Measurements from ENCODE around the gene KIF14. TPM values are rescaled to one million over a fixed set of nuclear protein-coding genes. Genes with fewer than 3 reads are reported as not detected.

Gene KIF14
- total and polyA plus RNA-seq, 2 of the 8 experiments (the other 6 are each of a cell fraction or from before 2014, with no cell fraction given), result 2.6 to 23.3 TPM

DNA sequence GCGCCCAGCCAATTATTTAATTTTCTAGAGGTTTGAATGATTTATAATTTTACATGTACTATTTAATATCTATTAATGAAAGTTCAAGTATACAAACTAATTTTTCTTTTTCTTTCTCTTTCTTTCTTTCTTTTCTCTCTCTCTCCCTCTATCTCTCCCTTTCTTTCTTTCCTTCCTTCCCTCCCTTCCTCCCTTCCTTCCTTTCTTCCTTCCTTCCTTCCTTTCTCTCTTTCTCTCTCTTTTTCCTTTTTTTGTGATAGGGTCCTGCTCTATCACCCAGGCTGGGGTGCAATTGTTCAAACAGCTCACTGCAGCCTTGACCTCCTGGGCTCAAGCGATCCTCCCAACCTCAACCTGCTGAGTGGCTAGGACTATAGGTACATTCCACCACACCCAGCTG is 16.1 kb upstream of the KIF14 start:
- CTCF ChIA-PET (ENCODE audit: partially characterized antibody), result interaction anchor here (1.0 to 4.5 kb wide), 2 partner anchors 14 to 65 kb away, joined by 3 to 28 read pairs; no protein-coding TSS in a partner anchor
- H3K36me3 ChIP-seq (ENCODE audit: control insufficient read depth in 2 of 4, insufficient read depth in 4 of 4, low read length in 3 of 4), result no peaks in the 10 kb centered on the region
- H3K4me3 ChIP-seq (ENCODE audit: extremely low read depth in 1 of 4, insufficient read depth in 2 of 4, low read depth in 3 of 4, low read length in 4 of 4), result no peak overlapping the region
- no peak overlapping the region for H4K91ac ChIP-seq (replicated peaks; ENCODE audit: insufficient read length, low read length)
- H4K5ac ChIP-seq (ENCODE audit: insufficient read length, low read depth, low read length), result no peak overlapping the region
- H2BK5ac ChIP-seq (ENCODE audit: low read depth, low read length), result no peak overlapping the region
- H4K20me1 ChIP-seq (replicated peaks in 1 of 2; ENCODE audit: control insufficient read depth in 1 of 2, insufficient read depth in 2 of 2, low read length in 2 of 2), result no peaks in the 10 kb centered on the region
- no peak overlapping the region for H3K4me2 ChIP-seq (ENCODE audit: insufficient read depth in 1 of 2, low read depth in 2 of 2, low read length in 2 of 2)
- H2BK120ac ChIP-seq (replicated peaks; ENCODE audit: low read depth, low read length), result no peak overlapping the region
- no peak overlapping the region for H3K18ac ChIP-seq (ENCODE audit: extremely low read depth, low read length)
- H2BK20ac ChIP-seq (ENCODE audit: low read length), result no peak overlapping the region
- H3K79me1 ChIP-seq (ENCODE audit: low read depth, low read length), result no peaks in the 10 kb centered on the region
- no peaks in the 10 kb centered on the region; a peak in 1 of 4 replicates for H3K79me2 ChIP-seq (ENCODE audit: control insufficient read depth in 1 of 2, insufficient read depth in 2 of 2, low read length in 2 of 2)
- DNase-seq (ENCODE audit: low read depth in 1 of 2, low spot score in 2 of 2) (no peak), FAIRE-seq (no peak)
- no peak overlapping the region for H3K23ac ChIP-seq (ENCODE audit: insufficient read length)
- no peak overlapping the region for H3K27ac ChIP-seq (ENCODE audit: low read depth, low read length)
- no peak overlapping the region for H2AFZ ChIP-seq (ENCODE audit: low read length)
- no peak overlapping the region for H2AK5ac ChIP-seq (ENCODE audit: low read depth, low read length)
- H3K27me3 ChIP-seq (replicated peaks in 1 of 4; ENCODE audit: control insufficient read depth in 3 of 4, extremely low read depth in 1 of 4, insufficient read depth in 3 of 4, low read length in 3 of 4), result no peaks in the 10 kb centered on the region
- POLR2A ChIA-PET (ENCODE audit: partially characterized antibody), result no interaction called here
- H3K9me3 ChIP-seq (ENCODE audit: insufficient read depth in 2 of 2, low read depth in 1 of 2, low read length in 1 of 2), result no peaks in the 10 kb centered on the region
- no peak overlapping the region for H4K8ac ChIP-seq (ENCODE audit: extremely low read depth, insufficient read depth, low read length)
- H3K14ac ChIP-seq (ENCODE audit: insufficient read length), result no peak overlapping the region
- H3K9ac ChIP-seq (replicated peaks in 1 of 4; ENCODE audit: extremely low read depth in 1 of 4, low read depth in 3 of 4, low read length in 3 of 4), result no peak overlapping the region
- no peaks in the 10 kb centered on the region for H3K23me2 ChIP-seq (ENCODE audit: low read depth, low read length)
- no peak overlapping the region for H3K56ac ChIP-seq (replicated peaks; ENCODE audit: insufficient read length, low read depth, low read length)
- H2BK15ac ChIP-seq (ENCODE audit: low read length), result no peak overlapping the region
- H3K4ac ChIP-seq (replicated peaks; ENCODE audit: insufficient read length, low read depth, low read length), result no peak overlapping the region
- no peak overlapping the region for H2BK12ac ChIP-seq (ENCODE audit: low read depth, low read length)
- 88% methylated on average over 2 of the region's 2 CpGs; no CpG with 5 or more reads in 1 of the 2 experiments for WGBS, 2 experiments (ENCODE audit: extremely low coverage in 1 of 2, insufficient coverage in 1 of 2, insufficient read length in 1 of 2, insufficient replicate concordance in 2 of 2, low coverage in 1 of 2, low lambda C conversion rate in 2 of 2, missing lambda C conversion rate in 1 of 2)
- no peaks in the 10 kb centered on the region for H3K4me1 ChIP-seq (replicated peaks in 1 of 4; ENCODE audit: control insufficient read depth in 3 of 4, insufficient read depth in 4 of 4, low read length in 3 of 4)
- TF ChIP-seq SIX5 (IDR thresholded peaks at IDR 0.05; ENCODE audit: low read depth, low read length), result no peak
- TF ChIP-seq GTF2F1 (IDR thresholded peaks at IDR 0.05; ENCODE audit: borderline replicate concordance, low read depth, low read length), result no peak
- TF ChIP-seq, protein P1, sequence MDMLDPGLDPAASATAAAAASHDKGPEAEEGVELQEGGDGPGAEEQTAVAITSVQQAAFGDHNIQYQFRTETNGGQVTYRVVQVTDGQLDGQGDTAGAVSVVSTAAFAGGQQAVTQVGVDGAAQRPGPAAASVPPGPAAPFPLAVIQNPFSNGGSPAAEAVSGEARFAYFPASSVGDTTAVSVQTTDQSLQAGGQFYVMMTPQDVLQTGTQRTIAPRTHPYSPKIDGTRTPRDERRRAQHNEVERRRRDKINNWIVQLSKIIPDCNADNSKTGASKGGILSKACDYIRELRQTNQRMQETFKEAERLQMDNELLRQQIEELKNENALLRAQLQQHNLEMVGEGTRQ (IDR thresholded peaks at IDR 0.05; ENCODE audit: low read length), result no peak
- TF ChIP-seq RNF2 (IDR thresholded peaks at IDR 0.05; ENCODE audit: borderline replicate concordance, low read depth, low read length, missing control alignments, poor library complexity, severe bottlenecking), result no peak
- TF ChIP-seq KDM4A (IDR thresholded peaks at IDR 0.05; ENCODE audit: low read depth, low read length, severe bottlenecking), result no peak
- no peak for TF ChIP-seq CTBP2 (IDR thresholded peaks at IDR 0.05; ENCODE audit: borderline replicate concordance, insufficient read depth, insufficient read length, low read length)
- TF ChIP-seq SUZ12 (IDR thresholded peaks at IDR 0.05; ENCODE audit: low read length), result no peak
- TF ChIP-seq CREB1 (IDR thresholded peaks at IDR 0.05), result no peak
- TF ChIP-seq SIRT6 (IDR thresholded peaks at IDR 0.05; ENCODE audit: low read length), result no peak

Measured in H1 (cell line).